HG02798 (cell line): ENCODE results near the gene ORM1.

Experiments used
- ATAC-seq: cut with Tn5 transposase; IDR thresholded peaks from one replicate; pipeline ENCODE4 v1.9.1; 2021; ENCODE audit warnings: mild to moderate bottlenecking; ENCODE audit not compliant: unreplicated experiment, poor library complexity

Gene ORM1

DNA sequence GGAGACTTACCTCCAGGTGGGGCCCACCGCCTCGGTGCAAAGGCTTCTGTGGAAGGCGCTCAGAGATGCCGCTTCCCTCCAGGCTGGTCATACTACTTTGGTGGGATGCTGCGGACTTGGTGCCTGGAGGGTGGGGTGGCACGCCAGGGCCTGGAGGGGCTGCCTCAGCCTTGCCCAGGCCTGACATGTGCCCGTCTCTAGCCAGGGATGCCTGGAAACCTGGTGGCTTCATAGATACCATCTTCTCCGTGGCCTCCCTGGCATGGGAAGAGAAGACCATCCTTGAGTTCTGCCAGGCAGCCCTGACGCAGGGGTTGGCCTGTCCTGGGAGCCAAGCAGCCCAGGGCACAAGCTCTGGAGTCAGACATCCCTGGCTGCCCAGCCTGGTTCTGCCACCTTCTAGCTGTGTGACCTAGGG lies 35.0 kb downstream of the ORM1 start:
- no peak for ATAC-seq

DNA sequence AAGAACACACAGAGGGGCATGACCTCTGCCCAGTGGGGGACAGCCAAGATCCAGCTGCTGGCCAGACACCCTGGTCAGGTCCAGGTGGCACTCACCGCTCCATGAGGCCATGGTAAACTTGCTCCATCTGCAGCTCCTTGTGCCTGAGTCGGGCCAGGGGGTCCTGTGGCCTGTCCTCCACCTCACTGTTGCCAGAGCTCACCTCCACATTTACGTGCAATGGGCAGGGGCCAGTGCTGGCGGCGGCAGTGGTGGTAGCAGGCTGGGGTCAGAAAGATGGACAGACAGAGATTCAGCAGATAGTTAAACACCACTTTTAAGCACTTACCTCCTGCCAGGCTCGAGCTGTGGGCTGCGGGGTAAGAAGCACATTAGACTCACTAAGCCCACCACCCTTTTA lies 36.9 kb downstream of the ORM1 start:
- no peak for ATAC-seq

DNA sequence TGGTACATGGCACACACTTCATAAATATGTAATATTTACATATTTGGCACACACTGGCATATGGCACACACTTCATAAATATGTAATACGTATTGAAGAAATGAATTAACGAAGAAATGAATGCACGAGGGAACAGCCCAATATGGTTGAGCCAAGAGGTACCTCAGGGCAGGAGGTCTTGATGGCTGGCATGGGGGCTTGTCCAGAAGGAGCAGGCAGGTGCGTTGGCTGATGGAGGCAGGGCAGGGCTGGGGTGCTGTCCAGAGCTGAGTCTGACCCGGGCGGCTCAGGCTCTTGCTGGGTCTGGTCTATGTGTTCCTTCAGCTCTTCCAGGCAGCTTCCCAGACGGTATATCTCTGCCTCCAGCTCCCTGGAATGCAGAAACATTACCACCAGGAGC lies 38.6 kb downstream of the ORM1 start:
- no peak for ATAC-seq

DNA sequence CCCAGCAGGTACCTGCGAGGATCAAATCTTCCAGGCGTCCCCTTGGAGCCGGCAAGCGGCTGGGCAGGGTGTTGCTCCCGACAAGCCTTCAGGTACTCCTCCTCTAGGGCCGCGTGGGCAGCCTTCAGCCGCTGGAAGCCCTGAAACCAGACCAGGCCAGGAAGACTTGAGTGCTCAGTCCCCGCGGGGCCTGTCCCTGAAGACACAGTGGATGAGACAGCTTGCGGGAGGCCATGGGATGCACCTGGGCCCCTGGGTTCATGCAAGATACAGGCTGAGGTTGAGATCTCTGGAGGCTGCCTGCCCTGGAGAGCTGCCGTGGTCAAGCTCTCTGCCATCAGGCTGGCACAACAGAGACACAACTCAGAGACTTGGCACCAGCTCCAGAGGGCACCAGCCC lies 39.5 kb downstream of the ORM1 start:
- ATAC-seq, result no peak

DNA sequence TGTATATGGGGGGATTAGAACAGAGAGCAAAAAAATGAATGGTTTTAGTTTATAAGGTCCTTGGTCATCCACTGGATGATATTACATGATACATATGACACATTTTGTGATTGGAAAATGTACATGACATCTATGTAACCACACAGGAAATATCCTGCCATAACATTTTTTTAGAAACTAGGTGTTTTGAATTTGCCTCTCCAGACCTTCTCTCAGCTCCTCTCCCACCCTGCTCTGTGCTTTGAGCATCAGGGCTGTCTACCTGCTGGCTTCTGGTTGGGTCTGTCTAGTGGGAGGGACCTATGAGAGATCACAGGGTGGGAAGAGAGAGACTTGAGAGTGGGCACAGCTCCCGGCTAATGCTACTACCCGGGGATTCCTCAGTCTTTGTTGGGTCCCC lies 40.5 kb downstream of the ORM1 start:
- no peak for ATAC-seq

DNA sequence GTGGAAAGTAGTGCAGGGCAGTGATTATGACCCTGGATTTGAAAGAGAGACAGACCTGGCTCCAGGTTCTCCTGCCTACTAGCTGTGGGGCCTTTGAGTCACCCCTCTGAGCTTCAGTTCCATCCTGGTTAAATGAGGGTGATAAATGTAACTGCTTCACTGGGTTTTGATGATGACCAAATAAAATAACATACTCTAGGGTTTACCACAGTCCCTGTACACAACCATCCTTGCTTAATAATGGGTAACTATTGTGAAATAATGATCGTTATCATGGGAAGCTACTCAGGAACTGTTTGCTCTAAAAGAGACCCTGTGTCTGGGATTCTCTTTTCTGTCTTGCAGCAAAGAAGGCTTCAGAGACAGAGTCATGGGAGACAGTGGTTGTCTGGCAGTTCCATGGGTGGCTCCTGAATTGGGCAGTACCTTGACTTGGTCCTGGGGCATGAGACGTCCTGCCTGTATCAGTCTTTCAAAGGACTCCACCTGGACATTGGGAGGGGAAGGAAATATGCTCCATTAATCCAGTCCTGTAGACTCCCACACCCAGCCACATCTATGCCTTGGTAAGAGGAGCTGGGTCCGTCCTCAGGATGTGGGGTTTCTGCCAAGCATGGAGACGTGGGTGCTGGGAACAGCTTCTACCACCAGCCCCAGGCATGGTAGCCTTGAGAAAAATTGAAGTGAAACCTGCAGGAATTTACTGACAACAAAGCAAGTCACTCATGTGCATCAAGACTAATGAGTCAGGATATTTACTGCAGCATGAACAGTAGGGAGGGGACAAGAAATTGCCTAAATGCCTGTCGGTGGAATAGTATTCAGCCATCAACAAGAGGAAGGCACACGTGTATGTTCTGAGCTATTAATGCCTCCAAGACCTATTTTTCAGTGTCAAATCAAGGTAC lies 41.5 kb downstream of the ORM1 start:
- ATAC-seq, result no peak

DNA sequence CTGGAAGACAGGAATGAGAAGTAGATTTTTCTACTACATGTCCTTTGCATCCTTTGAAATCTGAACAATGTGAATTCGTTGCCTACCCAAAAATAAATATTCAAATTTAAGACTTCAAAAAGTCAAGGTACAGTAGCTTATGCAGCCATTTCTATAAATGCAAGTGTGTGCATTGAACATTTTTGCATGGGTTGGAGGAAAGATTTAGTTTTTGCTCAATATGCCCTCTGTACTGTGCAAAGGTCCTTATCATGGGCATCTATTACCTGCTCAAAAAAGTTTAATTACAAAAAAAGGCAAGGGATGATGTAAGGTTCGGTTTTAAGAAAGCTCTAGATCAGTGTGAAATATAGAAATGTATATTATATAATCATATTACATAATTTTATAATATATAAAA lies 42.3 kb downstream of the ORM1 start:
- ATAC-seq, result no peak

DNA sequence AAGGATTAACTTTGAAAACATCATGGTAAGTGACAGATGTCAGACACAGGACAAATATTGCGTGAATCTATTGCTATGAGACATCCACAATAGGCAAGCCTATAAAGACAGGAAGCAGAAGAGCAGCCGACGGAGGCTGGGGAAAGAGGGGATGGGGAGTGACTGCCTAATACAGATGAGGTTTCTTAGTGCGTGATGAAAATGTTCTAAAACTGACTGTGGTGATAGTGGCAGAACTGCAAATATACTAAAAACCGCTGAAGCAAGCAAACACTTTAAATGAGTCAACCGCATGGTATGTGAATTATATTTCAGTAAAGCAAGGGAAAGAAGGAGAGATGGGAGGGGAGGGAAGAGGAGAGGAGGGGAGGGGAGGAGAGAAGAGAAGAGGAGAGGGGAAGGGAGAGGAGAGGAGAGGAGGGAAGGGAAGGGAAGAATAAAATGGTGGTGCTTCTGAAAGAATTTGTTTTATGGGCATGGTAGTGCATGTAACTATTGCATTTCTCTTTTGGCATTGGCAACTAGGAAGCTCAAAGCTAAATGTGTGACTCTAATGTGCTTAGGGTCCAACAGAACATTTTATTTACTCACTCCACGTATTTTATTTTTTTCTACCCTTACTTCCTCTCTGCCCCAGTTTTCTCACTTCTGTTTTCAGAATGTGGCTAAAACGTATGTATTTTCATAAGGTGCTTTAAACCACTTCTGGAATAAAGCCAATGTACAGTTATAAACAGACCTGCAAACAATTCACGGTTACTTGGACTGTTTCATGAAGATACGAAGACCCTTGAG lies 43.6 kb downstream of the ORM1 start:
- peak; percentile 45 for ATAC-seq

DNA sequence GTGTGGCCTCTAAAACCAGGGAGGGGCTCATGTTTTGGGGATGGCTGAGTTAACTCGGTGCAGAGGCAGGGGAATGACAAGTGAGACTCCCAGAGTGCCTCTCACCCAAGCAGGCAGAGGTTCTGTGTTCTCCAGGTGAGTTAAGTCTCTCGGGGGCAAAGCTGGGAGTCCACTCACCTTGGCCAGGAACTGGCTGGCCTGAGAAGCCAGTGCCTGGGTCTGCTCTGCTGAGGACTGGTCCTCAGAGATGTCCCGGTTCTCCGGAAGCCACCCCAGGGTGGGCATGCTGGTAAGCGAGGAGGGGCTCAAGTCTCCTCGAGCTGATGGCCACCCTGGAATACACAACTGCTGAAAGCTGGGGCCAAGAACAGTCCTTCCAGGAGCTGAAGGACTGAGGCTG lies 44.5 kb downstream of the ORM1 start:
- ATAC-seq, result no peak

DNA sequence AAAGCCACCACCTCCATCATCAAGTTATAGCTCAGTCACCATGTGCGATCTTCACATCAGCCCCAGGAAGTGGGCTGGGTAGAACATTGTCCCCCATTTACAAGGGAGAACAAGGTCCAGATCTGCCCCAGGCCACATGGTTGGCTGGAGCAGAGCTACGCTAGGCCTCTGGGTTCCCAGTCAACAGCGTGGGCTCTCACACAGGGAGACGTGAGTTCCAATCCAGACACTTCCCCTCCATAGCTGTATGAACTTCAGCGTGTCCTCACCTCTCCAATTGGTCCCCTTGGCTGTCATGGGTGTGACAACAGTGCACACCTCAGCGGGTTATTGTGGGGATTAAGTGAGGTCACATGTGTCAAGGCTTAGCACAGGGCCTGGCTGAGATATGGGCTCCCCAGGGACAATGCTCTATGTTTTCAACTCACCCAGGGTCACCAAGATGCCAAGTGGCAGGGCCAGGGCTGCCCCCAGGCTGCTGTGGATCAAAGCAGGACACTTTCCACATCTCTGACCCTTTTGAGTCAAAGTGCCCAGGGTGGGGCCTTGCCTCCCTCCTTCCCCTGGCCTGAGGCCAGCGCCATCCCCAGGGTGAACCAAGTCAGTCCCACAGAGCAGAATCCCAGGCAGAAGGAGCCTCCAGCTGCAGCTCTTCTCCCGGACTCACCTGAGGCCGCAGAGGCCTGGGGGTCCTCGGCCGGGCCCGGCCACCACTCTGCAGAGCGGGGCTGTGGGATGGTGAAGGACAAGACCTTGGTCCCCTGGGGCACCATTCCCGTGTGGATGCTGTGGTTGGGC lies 45.1 kb downstream of the ORM1 start:
- no peak for ATAC-seq

DNA sequence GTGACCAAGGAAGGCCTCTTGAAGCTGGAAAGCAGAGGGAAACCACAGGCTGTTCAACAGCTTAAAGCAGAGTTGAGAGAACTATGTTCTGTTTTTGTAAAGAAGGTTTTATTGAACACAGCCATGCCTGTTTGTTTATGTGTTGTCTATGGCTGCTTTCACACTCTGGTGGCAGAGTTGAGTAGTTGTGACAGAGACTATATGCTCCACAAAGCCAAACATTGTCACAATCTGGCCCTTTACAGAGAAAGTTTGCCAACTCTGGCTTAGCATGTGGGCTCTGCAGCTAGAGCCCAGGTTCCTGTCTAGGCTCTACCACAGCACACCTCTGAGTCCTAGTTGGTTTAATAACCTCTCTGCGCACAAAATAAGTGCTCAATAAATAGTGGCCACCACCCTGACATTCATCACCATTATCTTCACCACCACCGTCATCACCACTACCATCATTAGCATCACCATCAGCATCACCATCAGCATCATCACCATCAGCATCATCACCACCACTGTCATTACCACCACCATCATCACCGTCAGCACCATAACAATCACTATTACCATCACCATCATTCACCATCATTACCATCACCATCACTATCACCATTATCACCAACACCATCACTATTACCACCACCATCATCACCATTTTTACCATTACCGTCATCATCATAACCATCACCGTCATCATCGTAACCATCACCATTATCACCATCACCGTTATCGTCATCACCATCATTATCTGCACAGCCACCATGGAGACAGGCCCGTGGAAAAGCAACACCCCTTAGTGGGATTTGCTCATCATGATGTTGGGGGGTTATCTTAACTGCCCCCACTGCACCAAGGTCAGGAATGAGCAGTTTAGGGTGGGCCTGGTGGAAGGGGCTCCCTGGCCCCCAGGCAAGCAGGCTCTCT lies 46.6 kb downstream of the ORM1 start:
- no peak for ATAC-seq

DNA sequence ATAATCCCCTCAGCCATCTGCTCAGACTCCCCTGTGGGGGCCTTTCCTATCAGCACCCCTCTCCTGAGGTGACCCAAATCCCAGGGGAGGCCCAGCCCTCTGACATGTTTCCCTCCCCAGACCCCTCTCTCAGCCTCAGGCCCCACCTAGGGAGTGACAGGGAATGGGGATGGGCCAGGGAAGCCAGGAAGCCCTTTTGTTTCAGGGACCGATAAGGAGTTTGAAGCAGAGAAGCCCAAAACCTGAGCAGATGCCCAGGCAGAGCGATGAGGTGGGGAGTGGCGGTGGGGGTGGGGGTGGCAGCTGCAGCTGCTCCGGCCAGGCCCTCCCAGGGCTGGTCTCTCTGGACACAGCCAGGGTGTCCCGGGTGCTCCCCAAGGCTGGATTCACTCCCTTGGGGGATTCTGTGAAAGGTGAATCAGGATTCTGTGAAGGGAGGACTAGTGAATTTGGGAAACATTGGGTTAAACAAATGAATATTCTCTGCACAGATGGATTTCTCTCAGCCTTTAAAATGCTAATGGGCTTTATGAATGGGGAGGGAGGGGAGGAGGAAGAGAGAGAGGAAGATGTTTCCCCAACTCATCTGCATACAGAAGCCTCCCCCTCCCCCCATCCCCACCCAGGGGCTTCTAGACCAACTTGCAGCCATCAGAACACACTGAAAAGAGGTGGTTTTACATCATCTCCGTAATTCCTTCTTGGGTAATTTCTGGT lies 47.5 kb downstream of the ORM1 start:
- no peak for ATAC-seq

DNA sequence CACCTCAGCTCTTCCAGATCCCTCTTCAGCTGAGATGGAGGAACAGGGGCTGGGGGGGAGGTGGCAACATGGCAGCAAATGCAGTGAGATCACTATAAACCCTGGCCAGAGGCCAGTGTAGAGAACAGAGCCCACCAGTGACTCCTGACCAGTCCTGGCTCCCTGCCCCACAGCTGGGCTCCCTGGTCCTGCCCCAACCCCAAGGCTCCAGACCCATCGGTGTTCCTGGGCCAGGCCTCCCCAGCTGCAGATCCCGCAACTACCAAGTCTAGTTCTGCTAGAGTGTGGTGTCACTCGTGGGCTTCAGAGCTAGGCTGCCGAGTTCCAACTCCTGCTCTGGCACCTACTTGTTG lies 48.0 kb downstream of the ORM1 start:
- ATAC-seq, result no peak

DNA sequence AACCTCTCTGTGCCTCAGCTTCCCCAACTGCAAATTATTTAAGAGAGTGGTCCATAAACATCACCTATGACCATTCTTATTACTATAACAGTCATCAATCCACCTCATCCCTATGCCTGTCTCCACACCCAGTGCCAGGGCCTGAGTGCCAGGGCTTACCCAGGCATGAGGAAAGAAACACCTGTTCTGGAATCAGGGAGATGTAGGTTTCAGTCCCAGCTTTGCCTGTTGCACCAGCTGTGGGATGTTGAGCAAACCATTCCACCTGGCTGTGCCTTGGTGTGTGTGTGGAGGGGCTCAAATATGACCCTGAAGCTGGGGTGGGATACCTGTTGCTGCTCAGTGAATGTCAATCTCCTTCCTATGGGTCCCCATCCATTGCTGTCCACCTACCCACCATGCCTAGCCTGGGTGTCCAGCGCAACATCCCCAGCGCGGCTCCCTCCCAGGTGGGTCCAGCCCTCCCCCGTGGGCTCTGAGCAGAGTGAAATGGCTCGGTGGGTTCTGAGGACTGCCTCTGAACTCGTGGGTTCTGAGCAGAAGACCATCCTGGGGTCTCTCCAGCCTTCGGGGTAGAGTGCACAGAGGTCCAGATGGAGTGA lies 48.5 kb downstream of the ORM1 start:
- no peak for ATAC-seq

DNA sequence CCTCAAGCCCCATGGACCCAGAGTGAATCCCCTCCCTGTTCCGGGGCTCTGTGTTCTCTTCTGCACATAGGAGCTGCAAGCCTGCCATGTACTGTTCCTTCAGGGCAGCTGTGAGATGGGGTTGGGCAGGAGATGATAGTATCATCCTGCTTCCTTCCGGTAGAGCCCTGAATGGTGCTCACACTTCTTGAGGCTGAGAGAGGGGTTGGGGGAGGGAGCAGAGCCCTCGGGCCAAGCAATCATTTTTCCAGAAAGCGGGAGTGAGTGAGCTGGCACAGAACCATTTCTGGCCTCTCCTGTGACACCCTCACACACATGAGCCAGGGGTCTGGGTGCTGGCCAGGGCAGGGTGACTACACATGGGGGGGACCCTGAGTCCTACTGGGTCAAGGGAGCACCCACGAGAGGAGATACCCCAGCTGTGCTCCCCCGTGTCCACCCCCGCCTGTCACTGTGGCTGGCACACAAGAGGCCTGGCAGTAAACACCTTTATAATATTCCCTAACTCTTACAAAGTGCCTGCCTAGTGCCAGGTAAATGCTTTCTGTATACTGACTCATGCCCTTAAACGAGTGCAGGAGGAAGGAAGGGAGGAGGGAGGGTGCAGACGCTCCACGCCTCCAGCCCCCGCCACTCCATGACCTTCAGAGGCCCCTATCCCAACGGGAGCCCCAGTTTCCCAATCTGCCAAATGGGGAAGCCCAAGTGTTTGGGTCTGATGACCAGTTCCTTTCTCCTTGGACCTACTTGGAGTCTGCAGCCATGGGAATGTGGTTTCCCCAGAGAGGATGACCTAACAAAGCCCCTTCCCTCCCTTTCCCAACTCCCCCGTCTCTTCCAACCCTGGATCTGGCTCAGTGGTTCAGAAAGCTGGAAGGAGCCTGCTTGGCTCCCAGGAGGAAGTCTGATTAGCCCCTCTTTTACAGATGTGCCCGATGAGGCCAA lies 49.3 kb downstream of the ORM1 start:
- ATAC-seq, result no peak

DNA sequence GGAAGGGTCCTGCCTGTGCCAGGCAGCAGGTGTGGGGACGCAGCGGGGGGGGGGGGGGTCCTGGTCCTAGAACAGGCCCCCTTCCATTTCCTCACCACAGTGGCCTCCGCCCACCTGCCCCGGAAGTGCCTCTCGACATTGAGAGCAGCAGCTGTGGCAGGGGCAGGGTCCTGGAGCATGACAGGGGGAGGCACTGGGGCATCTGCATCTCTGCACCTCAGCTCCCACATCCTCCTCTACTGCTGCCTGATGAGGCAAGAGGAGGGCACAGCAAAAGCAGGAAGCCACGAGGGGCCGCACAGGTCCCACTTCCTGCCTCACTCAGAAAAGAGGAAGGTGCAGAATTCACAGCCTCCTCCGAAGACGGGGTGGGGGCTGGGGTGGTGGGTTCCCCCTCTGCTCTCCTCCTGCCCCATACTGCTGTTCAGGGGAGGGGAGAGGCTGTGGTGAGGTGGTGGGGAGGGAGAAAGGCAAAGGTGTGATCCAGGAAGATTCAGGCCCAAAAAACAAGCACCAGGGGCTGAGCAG lies 50.1 kb downstream of the ORM1 start:
- peak; percentile 93 for ATAC-seq

DNA sequence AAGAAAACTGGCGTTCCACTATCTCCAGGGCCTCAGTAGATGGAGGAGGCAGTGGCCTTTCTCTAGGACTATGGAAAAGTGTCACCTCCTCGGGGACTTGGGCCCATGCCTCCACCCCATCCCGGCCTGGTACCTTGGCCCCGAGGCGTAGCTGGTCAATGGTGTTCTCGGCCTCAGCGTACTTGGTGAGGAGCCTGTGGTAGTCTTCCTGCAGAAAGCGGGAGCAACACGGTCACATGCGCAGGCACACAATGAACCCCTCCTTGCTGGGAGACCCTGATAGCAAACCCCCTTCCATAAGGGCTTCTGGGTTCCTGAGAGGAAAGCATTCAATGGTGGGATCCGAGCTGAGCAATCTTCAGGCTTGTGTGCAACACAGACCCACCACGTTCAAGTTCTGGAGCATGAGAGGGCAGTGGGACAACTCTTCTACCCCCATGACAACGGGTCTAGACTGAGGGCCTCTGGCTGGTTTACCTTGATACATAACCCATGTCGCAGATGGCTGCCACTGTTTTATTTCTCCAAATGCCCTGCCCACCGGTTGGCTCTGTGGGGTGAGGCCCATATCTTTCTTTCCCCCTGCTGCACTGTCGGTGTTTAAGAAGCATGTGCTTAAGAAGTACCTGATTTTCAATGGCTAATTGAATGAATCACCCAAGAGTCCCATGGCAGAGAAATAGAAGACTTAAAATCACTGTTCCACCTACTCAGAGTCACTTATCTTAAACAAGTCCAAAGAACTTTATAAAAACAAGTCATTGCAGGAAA lies 51.2 kb downstream of the ORM1 start:
- ATAC-seq, result no peak
